H1 (cell line): ENCODE measurements around the gene CCDC13. TPM values are rescaled to one million over a fixed set of nuclear protein-coding genes. Genes with fewer than 3 reads are reported as not detected.

Source experiments
- RAD21 ChIP-seq, 2 experiments: IDR thresholded peaks in 1 of 2; conservative IDR thresholded peaks in 1 of 2; 2 replicates each; pipeline ENCODE4 v1.6.1; 2011; ENCODE audit warnings: low read depth in 2 of 2, low read length in 2 of 2, improper control_type of control experiment in 1 of 2, inconsistent platforms in 1 of 2, mild to moderate bottlenecking in 1 of 2, moderate library complexity in 1 of 2
- polyA plus RNA-seq, 7 experiments: library from polyadenylated mRNA; depleted of rRNA in 3 of 7; stranded (reverse) in 5 of 7; unstranded in 2 of 7; fragments of >200 nt in 5 of 7; fragments of 200-250 nt in 2 of 7; gene quantifications; 1 replicate in 5 of 7; 2 replicates in 1 of 7; 4 replicates in 1 of 7; pipeline versions ENCODE4 v1.2.1 to v1.2.3, GENCODE V29; 2011 to 2013; ENCODE audit warnings: missing spikeins in 2 of 7, mixed read lengths in 2 of 7
- total RNA-seq: library from RNA; stranded (reverse); fragmentation: NEBNext Ultra II Directional; extraction: Animal tissue kit (Norgen Biotek cat#: 25700); gene quantifications from 2 replicates; pipeline ENCODE4 v1.2.1, GENCODE V29; 2021

Gene CCDC13
- total and polyA plus RNA-seq, 2 of the 8 experiments (the other 6 are each of a cell fraction or from before 2014, with no cell fraction given): 0.06 TPM; not detected in 1

GRCh38 chr3:42749753-42750231 is 23.3 kb downstream of the CCDC13 start (continued):
- TF ChIP-seq RAD21 (IDR thresholded peaks at IDR 0.05 in 1 of 2, conservative IDR thresholded peaks at IDR 0.05 in 1 of 2; ENCODE audit: low read depth in 2 of 2, low read length in 2 of 2): peak; percentile 65 to 73
